Adrenal gland (tissue), 5 donors: Measurements from ENCODE around the gene HMGB1.

Source experiments
- POLR2A ChIP-seq, 2 donors: fragments of 450-650 bp; IDR thresholded peaks; one replicate each; pipeline ENCODE4 v1.6.1; 2017; ENCODE audit warnings: antibody characterized with exemption in 2 of 2, mild to moderate bottlenecking in 2 of 2, moderate library complexity in 1 of 2
- TF ChIP-seq, protein P1 (sequence below), 6 experiments: fragments of 450-650 bp in 4 of 6; fragments of 200-600 bp in 2 of 6; sonication (generic) in 1 of 6; IDR thresholded peaks; 1 replicate in 5 of 6; 2 replicates in 1 of 6; pipeline versions ENCODE4 v1.5.1 to v1.8.0; 2016 to 2021; ENCODE audit warnings: antibody characterized with exemption in 6 of 6, mild to moderate bottlenecking in 2 of 6, moderate library complexity in 1 of 6
- donor health status: DM: no; HTN: no; CAD: no.

DNA sequence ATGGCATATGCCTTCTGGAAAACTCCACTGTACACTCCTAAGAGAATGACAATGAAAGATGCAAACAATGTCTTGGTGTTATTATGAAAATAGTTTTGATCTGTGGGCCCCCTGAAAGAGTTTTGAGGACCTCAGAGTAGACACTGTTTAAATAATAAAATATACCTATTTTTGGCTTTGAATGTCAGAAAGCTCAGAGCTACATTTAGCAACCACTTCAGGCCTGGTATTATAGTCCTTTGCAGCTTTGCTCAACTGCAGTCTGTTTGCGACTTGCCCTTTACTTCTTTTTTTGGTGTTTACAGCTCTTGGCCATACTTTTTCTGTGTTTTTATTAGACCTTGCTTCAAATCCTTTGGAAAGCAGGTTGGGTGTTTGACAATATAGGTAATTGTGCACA, 49.3 kb downstream of the HMGB1 start:
- TF ChIP-seq, protein P1, sequence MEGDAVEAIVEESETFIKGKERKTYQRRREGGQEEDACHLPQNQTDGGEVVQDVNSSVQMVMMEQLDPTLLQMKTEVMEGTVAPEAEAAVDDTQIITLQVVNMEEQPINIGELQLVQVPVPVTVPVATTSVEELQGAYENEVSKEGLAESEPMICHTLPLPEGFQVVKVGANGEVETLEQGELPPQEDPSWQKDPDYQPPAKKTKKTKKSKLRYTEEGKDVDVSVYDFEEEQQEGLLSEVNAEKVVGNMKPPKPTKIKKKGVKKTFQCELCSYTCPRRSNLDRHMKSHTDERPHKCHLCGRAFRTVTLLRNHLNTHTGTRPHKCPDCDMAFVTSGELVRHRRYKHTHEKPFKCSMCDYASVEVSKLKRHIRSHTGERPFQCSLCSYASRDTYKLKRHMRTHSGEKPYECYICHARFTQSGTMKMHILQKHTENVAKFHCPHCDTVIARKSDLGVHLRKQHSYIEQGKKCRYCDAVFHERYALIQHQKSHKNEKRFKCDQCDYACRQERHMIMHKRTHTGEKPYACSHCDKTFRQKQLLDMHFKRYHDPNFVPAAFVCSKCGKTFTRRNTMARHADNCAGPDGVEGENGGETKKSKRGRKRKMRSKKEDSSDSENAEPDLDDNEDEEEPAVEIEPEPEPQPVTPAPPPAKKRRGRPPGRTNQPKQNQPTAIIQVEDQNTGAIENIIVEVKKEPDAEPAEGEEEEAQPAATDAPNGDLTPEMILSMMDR (IDR thresholded peaks at IDR 0.05): no peak
- no peak for TF ChIP-seq POLR2A (IDR thresholded peaks at IDR 0.05)
